Motor neuron (in vitro differentiated cells): ENCODE results near the gene THBD. TPM values are rescaled to one million over a fixed set of nuclear protein-coding genes. Genes with fewer than 3 reads are reported as not detected.
A peak's percentile ranks its signal among the peaks of the same experiment; 100 is the strongest.

Experiments
- ATAC-seq, 8 experiments: fragments of 200-7000 bp; cut with Tn5 transposase; replicated peaks in 6 of 8; 2 replicates each; pipeline ENCODE4 v1.8.0; 2021; ENCODE audit warnings: mild to moderate bottlenecking in 8 of 8, moderate library complexity in 8 of 8
- H3K27ac ChIP-seq, 2 donors: fragments of 250-450 bp; sonication (Bioruptor Pico); 2 replicates each; pipeline ENCODE4 v1.9.0; 2021; ENCODE audit warnings: antibody characterized with exemption in 2 of 2, mild to moderate bottlenecking in 2 of 2, moderate library complexity in 1 of 2
- H3K4me1 ChIP-seq, 2 donors: fragments of 250-450 bp; sonication (Bioruptor Pico); replicated peaks in 1 of 2; 2 replicates each; pipeline ENCODE4 v1.6.1; 2021; ENCODE audit warnings: antibody characterized with exemption in 2 of 2, mild to moderate bottlenecking in 2 of 2, moderate library complexity in 1 of 2
- H3K4me3 ChIP-seq, 5 donors: fragments of 250-450 bp; sonication (Bioruptor Pico); 2 replicates each; pipeline ENCODE4 v1.9.0; 2021; ENCODE audit warnings: antibody characterized with exemption in 5 of 5, mild to moderate bottlenecking in 5 of 5, moderate library complexity in 4 of 5
- WGBS, 10 experiments: fragments of 450-650 bp; shearing (Covaris generic); methylation state at CpG; one replicate each; pipeline ENCODE4 v1.0.0; 2022; 5-methylcytosine and 5-hydroxymethylcytosine counted together
- in situ Hi-C, 9 experiments: fragments of 400-800 bp; cut with MboI; loops; one replicate each; pipeline ENCODE4 v1.15.0; 2021; ENCODE audit warnings: low sequenced_read_pairs in 9 of 9, low pct_unique_long_range_greater_than_20kb in 2 of 9; ENCODE audit not compliant: unreplicated experiment in 9 of 9
- total RNA-seq, 8 experiments: library from RNA; unstranded; fragments of 300-600 nt; gene quantifications; 2 replicates each; pipeline versions ENCODE4 v1.2.3 to v1.2.4, GENCODE V29; 2022

THBD gene
- total RNA-seq, 8 experiments from 2014 or later = 0.04 to 7.3 (median 0.23) TPM

DNA sequence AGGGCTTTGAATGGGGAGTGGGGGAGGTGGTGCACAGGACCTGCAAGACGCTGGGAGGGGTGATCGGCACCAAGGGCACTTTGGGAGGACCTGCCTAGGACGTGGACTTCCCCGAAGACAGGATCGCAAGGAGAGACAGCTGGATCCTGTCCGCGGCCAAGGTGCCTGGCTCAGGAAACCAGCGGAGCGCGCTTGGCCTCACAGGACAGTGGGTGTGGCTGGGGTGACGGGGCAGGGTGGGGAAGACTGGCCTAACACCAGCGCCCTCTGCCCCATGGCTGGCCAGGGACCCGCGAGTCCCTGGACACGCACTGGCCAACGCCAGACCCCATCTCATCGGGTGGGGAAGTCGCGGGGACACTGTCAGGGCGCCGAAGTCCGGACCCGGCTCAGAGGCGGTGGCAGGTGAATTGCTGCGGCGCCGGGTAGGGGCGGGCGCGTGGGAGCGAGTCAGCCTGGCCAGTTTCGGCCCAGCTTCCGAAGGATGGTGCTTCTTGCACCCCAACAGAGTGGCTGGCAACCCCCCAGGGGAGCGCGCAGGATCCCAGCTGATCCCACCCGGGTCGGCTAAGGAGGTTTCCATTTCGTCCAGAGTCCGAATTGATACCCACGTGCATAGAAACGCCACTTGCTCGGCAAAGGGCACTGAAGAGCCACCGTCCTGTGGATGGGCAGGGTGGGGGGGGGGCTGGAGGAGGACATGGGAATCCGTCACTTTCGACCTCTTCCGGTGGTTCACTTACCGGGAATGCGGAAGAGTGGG lies 785 bp upstream of the THBD start:
- in situ Hi-C loops = loop anchor here in 1 of 9 experiments (10.0 kb wide), 2 partner anchors 185 to 295 kb away; no protein-coding TSS in a partner anchor
- WGBS, 10 experiments = 0 to 14% (median 2%) methylated on average over 1 to 5 of the region's 48 CpGs; no CpG with 5 or more reads in 6 of the 10 experiments
- ATAC-seq = peak; percentile 12 to 38 (median 31)
- Histone ChIP-seq H3K4me1 (peaks cover 0 to 14% of the 10 kb centered on the region in 2 donors), H3K4me3 (peak overlapping the region in 3 of 5 donors; percentile 23 to 28 (median 24)), H3K27ac (no peak overlapping the region)

DNA sequence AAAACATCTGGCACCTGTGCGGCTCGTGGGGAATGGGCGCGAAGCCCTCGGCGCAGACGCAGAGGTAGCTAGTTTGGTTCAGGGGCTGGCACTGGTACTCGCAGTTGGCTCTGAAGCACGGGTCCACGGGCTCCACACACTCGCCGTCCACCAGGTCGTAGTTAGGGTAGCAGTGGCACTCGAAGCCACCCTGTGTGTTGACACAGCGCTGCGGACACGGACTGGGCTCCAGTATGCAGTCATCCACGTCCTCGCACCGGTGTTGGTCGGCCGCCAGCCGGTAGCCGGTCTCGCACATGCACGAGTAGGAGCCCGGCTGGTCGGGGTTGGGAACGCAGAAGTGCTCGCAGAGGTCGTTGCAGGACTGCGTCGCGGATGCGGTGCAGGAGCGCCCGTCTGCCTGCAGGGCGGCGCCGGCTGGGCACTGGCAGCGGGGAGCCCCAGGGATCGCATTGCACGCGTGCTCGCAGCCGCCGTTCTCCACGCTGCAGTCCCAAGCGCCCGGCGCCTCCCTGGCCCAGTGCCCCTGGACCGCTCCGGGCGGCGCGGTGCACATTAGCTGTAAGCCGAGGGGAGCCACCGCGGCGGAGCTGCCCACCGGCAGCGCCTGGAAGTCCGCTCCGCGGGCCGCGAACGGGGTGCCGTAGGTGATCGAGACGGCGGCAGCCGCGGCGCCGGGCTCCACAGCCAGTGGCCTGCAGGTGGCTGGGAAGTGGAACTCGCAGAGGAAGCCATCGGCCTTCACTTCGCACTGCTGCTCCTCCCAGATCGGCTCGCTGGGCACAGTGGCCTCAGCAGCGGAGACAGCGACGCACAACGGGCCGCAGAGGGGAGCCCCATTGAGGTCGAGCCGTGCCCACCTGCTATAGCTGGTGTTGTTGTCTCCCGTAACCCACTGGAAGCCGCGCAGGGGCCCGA lies 930 bp downstream of the THBD start:
- WGBS, 10 experiments = 0 to 6% (median 0%) methylated on average over 2 to 18 of the region's 92 CpGs; no CpG with 5 or more reads in 5 of the 10 experiments

DNA sequence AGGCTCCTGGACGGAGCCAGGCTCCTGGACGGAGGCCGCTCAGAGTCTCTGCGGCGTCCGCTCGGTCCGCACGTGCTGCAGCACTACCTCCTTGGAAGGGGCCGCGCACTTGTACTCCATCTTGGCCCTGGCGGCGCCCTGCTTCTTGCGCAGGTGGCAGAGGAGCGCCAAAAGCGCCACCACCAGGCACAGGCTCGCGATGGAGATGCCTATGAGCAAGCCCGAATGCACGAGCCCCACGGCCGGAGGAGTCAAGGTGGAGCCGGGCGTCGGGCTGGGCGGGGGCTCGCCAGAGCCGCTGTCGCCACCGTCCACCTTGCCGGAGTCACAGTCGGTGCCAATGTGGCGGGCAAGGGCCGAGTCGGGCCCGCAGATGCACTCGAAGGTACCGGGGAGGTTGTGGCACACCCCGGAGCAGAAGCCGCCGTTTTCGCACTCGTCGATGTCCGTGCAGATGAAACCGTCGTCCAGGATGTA lies 1.7 kb downstream of the THBD start:
- H3K4me1 ChIP-seq = peaks cover 0 to 14% of the 10 kb centered on the region in 2 donors
- ATAC-seq = no peak
- WGBS, 10 experiments = 0 to 60% (median 16%) methylated on average over 1 to 29 of the region's 47 CpGs; no CpG with 5 or more reads in 5 of the 10 experiments

More for the DNA sequence above, 930 bp downstream of the THBD start:
- Histone ChIP-seq H3K27ac (no peak overlapping the region), H3K4me3 (peak overlapping the region; percentile 14 to 28 (median 24)), H3K4me1 (peaks cover 0 to 14% of the 10 kb centered on the region in 2 donors)
- ATAC-seq = peak; percentile 8 to 61 (median 42)
- in situ Hi-C loops = loop anchor here in 2 of 9 experiments (25.0 kb wide), 1 partner anchor 289 kb away; no protein-coding TSS in a partner anchor

GRCh38 chr20:23047001-23047737 lies 2.3 kb downstream of the THBD start:
- ATAC-seq = no peak
- in situ Hi-C loops = loop anchor here in 2 of 9 experiments (25.0 kb wide), 1 partner anchor 290 kb away; no protein-coding TSS in a partner anchor
- Histone ChIP-seq H3K4me1 (peaks cover 0 to 14% of the 10 kb centered on the region in 2 donors), H3K27ac (no peak overlapping the region), H3K4me3 (no peak overlapping the region)
- 44 to 100% (median 66%) methylated on average over 1 to 10 of the region's 13 CpGs; no CpG with 5 or more reads in 1 of the 10 experiments for WGBS, 10 experiments

More for the DNA sequence above, 1.7 kb downstream of the THBD start:
- Histone ChIP-seq H3K4me3 (no peak overlapping the region), H3K27ac (no peak overlapping the region)
- in situ Hi-C loops = loop anchor here in 2 of 9 experiments (25.0 kb wide), 1 partner anchor 290 kb away; no protein-coding TSS in a partner anchor

- in situ Hi-C loops = loop anchor here in 2 of 9 experiments (25.0 kb wide), 1 partner anchor 291 kb away; no protein-coding TSS in a partner anchor
- Histone ChIP-seq H3K4me1 (peaks cover 0 to 14% of the 10 kb centered on the region in 2 donors), H3K27ac (no peak overlapping the region), H3K4me3 (no peak overlapping the region)
- no peak for ATAC-seq
Measured at GRCh38 chr20:23046431-23046830, 3.0 kb downstream of the THBD start.

GRCh38 chr20:23043376-23043775 lies 6.1 kb downstream of the THBD start:
- WGBS, 10 experiments = 68 to 100% (median 86%) methylated on average over 1 to 5 of the region's 6 CpGs; no CpG with 5 or more reads in 2 of the 10 experiments
- Histone ChIP-seq H3K27ac (no peak overlapping the region), H3K4me3 (no peak overlapping the region), H3K4me1 (peaks cover 0 to 1% of the 10 kb centered on the region in 2 donors)
- no peak for ATAC-seq
- in situ Hi-C loops = loop anchor here in 2 of 9 experiments (25.0 kb wide), 1 partner anchor 294 kb away; no protein-coding TSS in a partner anchor

DNA sequence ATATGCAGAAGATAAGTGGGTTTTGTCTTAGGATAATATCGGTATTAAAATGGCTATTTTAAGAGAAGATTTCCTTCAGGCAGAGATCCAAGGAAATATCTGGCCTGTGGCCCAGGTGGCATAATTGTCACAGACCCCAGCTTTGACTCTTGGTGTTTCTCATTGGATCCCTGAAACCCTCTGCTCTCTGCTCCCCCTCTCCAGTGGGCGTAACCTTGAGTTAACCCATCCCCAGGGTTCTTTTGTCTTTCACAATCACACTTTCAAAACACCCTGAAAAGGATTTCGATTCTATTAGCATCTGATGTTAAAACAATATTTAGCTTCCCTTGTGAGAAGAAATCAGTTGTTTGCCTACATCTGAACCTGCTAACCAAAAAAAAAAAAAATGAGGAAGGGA lies 7.2 kb downstream of the THBD start:
- in situ Hi-C loops = loop anchor here in 2 of 9 experiments (25.0 kb wide), 1 partner anchor 295 kb away; no protein-coding TSS in a partner anchor
- no peak for ATAC-seq
- Histone ChIP-seq H3K4me3 (no peak overlapping the region), H3K4me1 (no peaks in the 10 kb centered on the region), H3K27ac (no peak overlapping the region)
- WGBS, 10 experiments = 0 to 51% (median 23%) methylated on average over 1 to 3 of the region's 3 CpGs

DNA sequence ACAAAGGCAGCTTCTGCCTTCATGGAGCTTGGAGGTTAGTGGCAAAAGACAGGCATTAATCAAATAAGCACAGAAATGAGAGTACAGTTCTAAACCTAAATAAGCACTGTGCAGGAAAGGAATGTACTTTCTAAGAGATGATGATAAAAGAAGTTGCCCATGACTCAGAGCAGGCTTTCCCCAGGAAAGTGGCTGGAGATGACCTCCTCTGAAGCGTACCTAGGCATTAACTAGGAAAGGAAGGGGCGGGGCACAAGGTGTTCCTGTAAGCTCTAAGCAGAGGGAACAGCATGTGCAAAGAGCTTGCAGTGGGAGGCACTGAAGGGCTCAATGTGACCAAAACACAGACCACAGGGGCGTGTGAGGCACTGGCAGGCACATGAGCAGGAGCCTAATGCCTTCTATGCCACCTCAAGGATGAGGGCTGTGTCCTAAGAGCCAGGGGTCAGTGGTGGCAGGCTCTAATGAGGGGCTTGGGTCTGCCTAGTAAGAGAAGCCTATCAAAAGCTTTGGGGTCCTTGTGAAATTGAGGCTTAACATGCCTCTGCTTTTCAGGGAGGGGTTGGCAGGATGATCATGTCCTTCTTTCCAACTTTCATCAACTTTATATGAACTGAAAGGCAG lies 9.5 kb downstream of the THBD start:
- Histone ChIP-seq H3K27ac (no peak overlapping the region), H3K4me3 (no peak overlapping the region), H3K4me1 (no peaks in the 10 kb centered on the region)
- in situ Hi-C loops = loop anchor here in 2 of 9 experiments (25.0 kb wide), 1 partner anchor 297 kb away; no protein-coding TSS in a partner anchor
- ATAC-seq = no peak
- WGBS, 10 experiments = 17 to 100% (median 54%) methylated on average over 1 to 2 of the region's 3 CpGs; no CpG with 5 or more reads in 4 of the 10 experiments

- in situ Hi-C loops = loop anchor here in 2 of 9 experiments (25.0 kb wide), 1 partner anchor 298 kb away; no protein-coding TSS in a partner anchor
- Histone ChIP-seq H3K27ac (no peak overlapping the region), H3K4me1 (no peaks in the 10 kb centered on the region), H3K4me3 (no peak overlapping the region)
- 57 to 90% (median 78%) methylated on average over 1 to 5 of the region's 5 CpGs; no CpG with 5 or more reads in 2 of the 10 experiments for WGBS, 10 experiments
- ATAC-seq = no peak
Measured at GRCh38 chr20:23039136-23039875, 10.2 kb downstream of the THBD start.

GRCh38 chr20:23037017-23037481 lies 12.4 kb downstream of the THBD start:
- no peaks in the 10 kb centered on the region for H3K4me1 ChIP-seq
- no peak overlapping the region for H3K27ac ChIP-seq
- WGBS, 10 experiments = 14 to 70% (median 43%) methylated on average over 1 to 2 of the region's 3 CpGs; no CpG with 5 or more reads in 3 of the 10 experiments
- in situ Hi-C loops = loop anchor here in 2 of 9 experiments (25.0 kb wide), 1 partner anchor 300 kb away; no protein-coding TSS in a partner anchor
- ATAC-seq = no peak
- no peak overlapping the region for H3K4me3 ChIP-seq

GRCh38 chr20:23036371-23036770 lies 13.1 kb downstream of the THBD start:
- no peak for ATAC-seq
- Histone ChIP-seq H3K4me3 (no peak overlapping the region), H3K4me1 (no peaks in the 10 kb centered on the region), H3K27ac (no peak overlapping the region)
- in situ Hi-C loops = loop anchor here in 2 of 9 experiments (25.0 kb wide), 1 partner anchor 301 kb away; no protein-coding TSS in a partner anchor
- WGBS, 10 experiments = 78% methylated on average over 4 of the region's 11 CpGs; no CpG with 5 or more reads in 9 of the 10 experiments
